Measurements from ENCODE around the gene NAB2. TPM values are rescaled to one million over a fixed set of nuclear protein-coding genes. Genes with fewer than 3 reads are reported as not detected.
"Not testable (repeated sequence)": the region's sequence is repeated elsewhere in the genome, so short reads cannot be mapped to it uniquely, and the experiment has no call there.

The NAB2 gene
- total RNA-seq, 1 donor from 2014 or later = 32.0 TPM

GRCh38 chr12:57058454-57058853 is 30.5 kb upstream of the NAB2 start:
- Histone ChIP-seq H3K27me3 (ENCODE audit: control insufficient read depth, insufficient read depth, low read length) (no peaks in the 10 kb centered on the region), H3K36me3 (ENCODE audit: control insufficient read depth, insufficient read depth, low read length) (peaks cover 2% of the 10 kb centered on the region), H3K4me3 (ENCODE audit: low read depth, low read length) (no peak overlapping the region)
- TF ChIP-seq CTCF (IDR thresholded peaks at IDR 0.05; ENCODE audit: insufficient read depth, low read length, poor library complexity, severe bottlenecking) = no peak
- DNase-seq (ENCODE audit: low read depth) = no peak

GRCh38 chr12:57063991-57064685 is 24.8 kb upstream of the NAB2 start:
- DNase-seq (ENCODE audit: low read depth) = no peak
- TF ChIP-seq CTCF (IDR thresholded peaks at IDR 0.05; ENCODE audit: insufficient read depth, low read length, poor library complexity, severe bottlenecking) = no peak
- H3K36me3 ChIP-seq (ENCODE audit: control insufficient read depth, insufficient read depth, low read length) = no peaks in the 10 kb centered on the region
- no peak overlapping the region for H3K4me3 ChIP-seq (ENCODE audit: low read depth, low read length)
- H3K27me3 ChIP-seq (ENCODE audit: control insufficient read depth, insufficient read depth, low read length) = no peaks in the 10 kb centered on the region

GRCh38 chr12:57066245-57066644 is 22.7 kb upstream of the NAB2 start:
- TF ChIP-seq CTCF (IDR thresholded peaks at IDR 0.05; ENCODE audit: insufficient read depth, low read length, poor library complexity, severe bottlenecking) = no peak
- Histone ChIP-seq H3K27me3 (ENCODE audit: control insufficient read depth, insufficient read depth, low read length) (no peaks in the 10 kb centered on the region), H3K4me3 (ENCODE audit: low read depth, low read length) (no peak overlapping the region), H3K36me3 (ENCODE audit: control insufficient read depth, insufficient read depth, low read length) (no peaks in the 10 kb centered on the region)
- DNase-seq (ENCODE audit: low read depth) = no peak

GRCh38 chr12:57069523-57069922 is 19.4 kb upstream of the NAB2 start:
- Histone ChIP-seq H3K4me3 (ENCODE audit: low read depth, low read length) (no peak overlapping the region), H3K36me3 (ENCODE audit: control insufficient read depth, insufficient read depth, low read length) (no peaks in the 10 kb centered on the region), H3K27me3 (ENCODE audit: control insufficient read depth, insufficient read depth, low read length) (no peaks in the 10 kb centered on the region)
- peak; percentile 84 for TF ChIP-seq CTCF (IDR thresholded peaks at IDR 0.05; ENCODE audit: insufficient read depth, low read length, poor library complexity, severe bottlenecking)
- no peak for DNase-seq (ENCODE audit: low read depth)

GRCh38 chr12:57072661-57073060 is 16.3 kb upstream of the NAB2 start:
- TF ChIP-seq CTCF (IDR thresholded peaks at IDR 0.05; ENCODE audit: insufficient read depth, low read length, poor library complexity, severe bottlenecking) = no peak
- Histone ChIP-seq H3K4me3 (ENCODE audit: low read depth, low read length) (no peak overlapping the region), H3K27me3 (ENCODE audit: control insufficient read depth, insufficient read depth, low read length) (no peaks in the 10 kb centered on the region), H3K36me3 (ENCODE audit: control insufficient read depth, insufficient read depth, low read length) (no peaks in the 10 kb centered on the region)
- DNase-seq (ENCODE audit: low read depth) = no peak

- not testable (repeated sequence) for DNase-seq (ENCODE audit: low read depth); H3K36me3 ChIP-seq (ENCODE audit: control insufficient read depth, insufficient read depth, low read length); H3K4me3 ChIP-seq (ENCODE audit: low read depth, low read length); H3K27me3 ChIP-seq (ENCODE audit: control insufficient read depth, insufficient read depth, low read length)
Observed at GRCh38 chr12:57073566-57074450, 15.1 kb upstream of the NAB2 start.

Data from kidney epithelial cell (primary cell).